Naive thymus-derived CD4-positive, alpha-beta T cell (primary cell): ENCODE data around the gene TAGLN2. TPM values are rescaled to one million over a fixed set of nuclear protein-coding genes. Genes with fewer than 3 reads are reported as not detected.

Experiments
- ATAC-seq: fragments of 150-1000 bp; cut with Tn5 transposase; 2 replicates; pipeline ENCODE4 v1.10.0; 2021; ENCODE audit warnings: mild to moderate bottlenecking, moderate library complexity
- CTCF ChIA-PET: fragments of 350-600 bp; sonication (Branson Sonifier 250); formaldehyde crosslinking; loops from one replicate; lab custom pipeline; 2021; ENCODE audit warnings: antibody characterized with exemption; lab: Charles Lee
- POLR2A ChIA-PET: fragments of 350-600 bp; sonication (Branson Sonifier 250); formaldehyde crosslinking; loops from one replicate; lab custom pipeline; 2021; ENCODE audit warnings: antibody characterized with exemption, inconsistent platforms; lab: Charles Lee
- DNase-seq, 9 donors: peaks; one replicate each; pipeline versions ENCODE4 v3.0.0 to v3.0.0-alpha.2; 2020 to 2022; ENCODE audit warnings: mixed read lengths in 1 of 9
- H3K27ac ChIP-seq: one replicate; pipeline ENCODE4 v1.7.0; 2013; ENCODE audit warnings: mild to moderate bottlenecking, low read depth, low read length, moderate library complexity
- H3K27me3 ChIP-seq, 2 donors: one replicate each; pipeline ENCODE4 v1.7.0; 2013; ENCODE audit warnings: low read length in 2 of 2, mild to moderate bottlenecking in 2 of 2, moderate library complexity in 2 of 2; ENCODE audit not compliant: control insufficient read depth in 2 of 2, insufficient read depth in 2 of 2
- H3K36me3 ChIP-seq, 3 experiments: 1 replicate in 2 of 3; 2 replicates in 1 of 3; pipeline ENCODE4 v1.7.0; 2013; ENCODE audit warnings: low read length in 3 of 3, mild to moderate bottlenecking in 3 of 3, moderate library complexity in 1 of 3; ENCODE audit not compliant: insufficient read depth in 3 of 3, control insufficient read depth in 2 of 3
- H3K4me1 ChIP-seq, 2 donors: one replicate each; pipeline ENCODE4 v1.7.0; 2013; ENCODE audit warnings: low read length in 2 of 2, mild to moderate bottlenecking in 2 of 2, moderate library complexity in 1 of 2; ENCODE audit not compliant: control insufficient read depth in 2 of 2, insufficient read depth in 2 of 2
- H3K4me3 ChIP-seq: 2 replicates; pipeline ENCODE4 v1.7.0; 2013; ENCODE audit warnings: mild to moderate bottlenecking, low read length
- H3K9me3 ChIP-seq, 3 experiments: 1 replicate in 2 of 3; 2 replicates in 1 of 3; pipeline ENCODE4 v1.7.0; 2013; ENCODE audit warnings: low read length in 3 of 3; ENCODE audit not compliant: control insufficient read depth in 2 of 3
- H3K27ac Mint-ChIP-seq, 9 donors: one replicate each; pipeline ENCODE4 v1.8.0; 2020 to 2022; ENCODE audit warnings: mixed read lengths in 9 of 9, mild to moderate bottlenecking in 8 of 9, moderate library complexity in 5 of 9, inconsistent platforms in 2 of 9
- H3K27me3 Mint-ChIP-seq, 5 donors: one replicate each; pipeline ENCODE4 v1.8.0; 2021 to 2022; ENCODE audit warnings: mixed read lengths in 5 of 5, mild to moderate bottlenecking in 1 of 5
- H3K36me3 Mint-ChIP-seq, 5 donors: one replicate each; pipeline ENCODE4 v1.8.0; 2020 to 2022; ENCODE audit warnings: mixed read lengths in 5 of 5, mild to moderate bottlenecking in 3 of 5, inconsistent platforms in 1 of 5
- H3K4me1 Mint-ChIP-seq, 7 donors: one replicate each; pipeline ENCODE4 v1.8.0; 2020 to 2022; ENCODE audit warnings: mixed read lengths in 7 of 7, mild to moderate bottlenecking in 3 of 7, inconsistent platforms in 1 of 7
- H3K4me3 Mint-ChIP-seq, 10 donors: one replicate each; pipeline ENCODE4 v1.8.0; 2020 to 2022; ENCODE audit warnings: mild to moderate bottlenecking in 10 of 10, mixed read lengths in 10 of 10, moderate library complexity in 6 of 10, inconsistent platforms in 2 of 10
- H3K9me3 Mint-ChIP-seq, 11 donors: one replicate each; pipeline ENCODE4 v1.8.0; 2020 to 2022; ENCODE audit warnings: mixed read lengths in 11 of 11, mild to moderate bottlenecking in 4 of 11, inconsistent platforms in 1 of 11, moderate library complexity in 1 of 11
- intact Hi-C, 2 donors: fragments of 100-400 bp; cut with micrococcal nuclease; formaldehyde crosslinking; loops; one replicate each; pipeline ENCODE4 v1.15.1; 2023
- polyA plus RNA-seq, 2 donors: library from polyadenylated mRNA; unstranded; fragments of 300-500 nt; fragmentation: Illumina TruSeq; gene quantifications; one replicate each; pipeline ENCODE4 v1.2.3, GENCODE V29; 2021
- total RNA-seq, 6 experiments: library from RNA in 5 of 6; stranded (reverse) in 5 of 6; gene quantifications; 1 replicate in 5 of 6; 2 replicates in 1 of 6; pipeline ENCODE4 v1.2.3 and lab custom pipeline; 2021 to 2026

The TAGLN2 gene
- total and polyA plus RNA-seq, 7 experiments from 2014 or later = 116 to 662 (median 405) TPM

DNA sequence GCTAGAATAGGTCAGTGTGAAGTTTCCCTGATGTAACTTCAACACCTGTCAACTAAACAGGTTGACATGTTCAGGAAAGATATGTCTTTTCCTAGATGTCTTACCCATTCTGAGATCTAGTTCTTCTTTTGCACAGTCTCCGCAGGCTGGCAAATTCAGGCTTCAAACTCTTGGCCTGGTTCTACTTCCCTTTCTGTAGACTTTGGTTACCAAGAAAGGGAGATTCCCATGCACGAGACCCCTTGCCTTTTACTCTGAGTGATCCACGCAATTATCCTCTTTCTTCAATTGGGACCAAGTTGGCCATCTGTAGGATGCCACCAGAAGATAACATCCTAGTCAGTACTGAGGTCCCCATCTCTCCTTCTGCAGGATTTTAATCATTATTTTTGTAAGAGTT, 27.3 kb downstream of the TAGLN2 start:
- Histone ChIP-seq H3K4me3 (no peak overlapping the region), H3K9me3 (no peaks in the 10 kb centered on the region), H3K4me1 (no peaks in the 10 kb centered on the region), H3K27me3 (no peaks in the 10 kb centered on the region), H3K36me3 (no peaks in the 10 kb centered on the region), H3K27ac (no peak overlapping the region)
- ATAC-seq (peak; percentile 49), DNase-seq (no peak)
- ChIA-PET POLR2A (no interaction called here), CTCF (interaction anchor here (10.1 kb wide), 1 partner anchor 98 kb away, joined by 226 read pairs; the partner anchor contains the start of gene FCRL6)
- Mint-ChIP-seq H3K27me3 (peaks cover 0 to 28% (median 0%) of the 10 kb centered on the region in 5 donors), H3K27ac (peak overlapping the region in 1 of 9 donors; percentile 19), H3K36me3 (no peaks in the 10 kb centered on the region), H3K9me3 (no peaks in the 10 kb centered on the region), H3K4me3 (no peak overlapping the region), H3K4me1 (peaks cover 0 to 13% (median 0%) of the 10 kb centered on the region in 7 donors)
- intact Hi-C loops = no loop called here

DNA sequence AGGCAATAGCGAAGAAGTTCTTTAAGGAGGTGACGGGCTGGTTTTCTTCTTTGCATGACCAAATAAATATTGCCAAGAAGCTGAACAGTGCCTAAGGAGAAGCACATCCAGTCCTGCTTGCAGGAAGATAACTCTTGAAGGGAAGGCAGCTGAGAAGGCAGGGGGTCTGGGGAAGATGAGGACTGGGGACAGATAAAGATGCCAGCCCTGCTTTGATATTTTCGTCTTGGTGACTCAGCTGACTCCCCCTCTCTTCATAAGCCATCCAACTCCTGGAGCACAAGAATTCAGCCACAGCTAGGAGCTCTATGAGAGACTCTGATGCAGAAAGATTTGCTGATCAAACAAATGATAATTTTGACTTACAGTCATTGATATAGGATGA, 28.8 kb downstream of the TAGLN2 start:
- H3K4me3 Mint-ChIP-seq = no peak overlapping the region
- Histone ChIP-seq H3K27me3 (no peaks in the 10 kb centered on the region), H3K9me3 (no peaks in the 10 kb centered on the region), H3K27ac (no peak overlapping the region), H3K4me1 (no peaks in the 10 kb centered on the region), H3K36me3 (no peaks in the 10 kb centered on the region), H3K4me3 (no peak overlapping the region)
- DNase-seq (no peak), ATAC-seq (no peak)
- intact Hi-C loops = no loop called here
- peaks cover 0 to 16% (median 0%) of the 10 kb centered on the region in 7 donors for H3K4me1 Mint-ChIP-seq
- no peaks in the 10 kb centered on the region for H3K36me3 Mint-ChIP-seq
- H3K27ac Mint-ChIP-seq = peak overlapping the region in 1 of 9 donors; percentile 3
- ChIA-PET POLR2A (interaction anchor here (0.6 kb wide), 1 partner anchor 1973 kb away, joined by 3 read pairs; no protein-coding TSS in a partner anchor), CTCF (interaction anchor here (1.6 to 10.1 kb wide), 2 partner anchors 10 to 96 kb away, joined by 4 to 226 read pairs; partner anchors contain the start of gene FCRL6)
- H3K27me3 Mint-ChIP-seq = peaks cover 0 to 28% (median 0%) of the 10 kb centered on the region in 5 donors
- peaks cover 0 to 1% (median 0%) of the 10 kb centered on the region in 11 donors for H3K9me3 Mint-ChIP-seq

DNA sequence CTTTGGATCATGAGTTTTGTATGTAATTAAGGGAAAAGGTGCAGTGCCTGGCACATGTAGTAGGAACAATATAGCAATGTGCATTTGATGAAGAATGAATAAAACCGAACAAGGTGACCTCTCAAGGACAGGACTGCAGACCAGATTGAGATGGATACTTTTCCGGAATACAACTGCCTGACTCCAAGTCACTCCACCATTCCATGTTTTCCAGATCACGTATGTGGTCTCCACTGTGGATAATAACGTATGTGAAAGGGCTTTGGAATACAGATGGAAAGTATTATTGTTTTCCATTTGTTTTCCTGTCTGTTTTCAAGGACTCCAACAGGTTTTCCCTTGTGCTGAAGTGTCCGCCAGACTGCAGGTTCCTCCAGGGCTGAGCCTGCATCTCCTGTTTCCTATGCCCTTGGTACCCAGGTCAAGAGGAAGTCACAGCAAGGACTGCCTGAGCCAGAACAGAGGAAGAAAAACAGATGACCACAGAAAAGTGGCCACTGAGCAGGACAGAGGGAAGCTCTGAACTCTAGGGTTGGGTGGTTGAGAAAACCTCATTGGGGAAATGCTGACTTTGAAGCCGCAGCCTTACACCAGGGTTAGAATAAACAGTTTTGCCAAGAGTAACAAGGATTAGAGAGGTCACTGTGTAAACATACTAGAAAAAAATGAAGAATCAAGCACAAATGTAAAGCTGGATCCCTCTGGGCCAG, 29.3 kb downstream of the TAGLN2 start:
- no peaks in the 10 kb centered on the region for H3K4me1 ChIP-seq
- POLR2A ChIA-PET = interaction anchor here (0.6 kb wide), 1 partner anchor 1974 kb away, joined by 3 read pairs; no protein-coding TSS in a partner anchor
- ATAC-seq = peak; percentile 16

DNA sequence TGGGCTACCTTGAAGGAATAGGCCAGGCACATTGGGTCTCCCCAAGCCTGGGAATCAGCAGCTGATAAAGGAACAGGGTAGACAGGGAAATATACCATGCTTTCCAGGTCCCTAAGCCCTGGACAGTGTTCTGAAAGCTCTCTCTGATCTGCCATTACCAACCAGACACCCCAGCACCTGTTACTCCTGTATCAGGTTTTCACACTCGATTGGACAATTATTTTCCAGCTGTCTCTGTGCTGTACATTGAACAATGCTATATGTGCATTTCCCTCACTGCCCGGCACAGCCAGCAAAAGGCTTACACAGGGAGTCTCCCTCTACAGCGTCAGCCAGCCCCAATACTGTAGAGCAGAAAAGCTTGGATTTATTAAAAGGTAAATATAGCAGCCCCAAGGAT, 30.0 kb downstream of the TAGLN2 start:
- no peaks in the 10 kb centered on the region for H3K36me3 Mint-ChIP-seq
- DNase-seq (no peak), ATAC-seq (no peak)
- peaks cover 0 to 16% (median 0%) of the 10 kb centered on the region in 7 donors for H3K4me1 Mint-ChIP-seq
- no peaks in the 10 kb centered on the region for H3K36me3 ChIP-seq
- no peaks in the 10 kb centered on the region for H3K9me3 ChIP-seq
- no peak overlapping the region for H3K4me3 ChIP-seq
- no peak overlapping the region for H3K27ac ChIP-seq
- H3K27me3 Mint-ChIP-seq = peaks cover 0 to 28% (median 0%) of the 10 kb centered on the region in 5 donors
- H3K9me3 Mint-ChIP-seq = peaks cover 0 to 1% (median 0%) of the 10 kb centered on the region in 11 donors
- CTCF ChIA-PET = interaction anchor here (0.9 to 10.1 kb wide), 5 partner anchors 9 to 136 kb away, joined by 3 to 226 read pairs (median 4); partner anchors contain the start of gene FCRL6
- intact Hi-C loops = no loop called here
- H3K27me3 ChIP-seq = no peaks in the 10 kb centered on the region
- H3K4me3 Mint-ChIP-seq = no peak overlapping the region
- POLR2A ChIA-PET = no interaction called here
- no peak overlapping the region for H3K27ac Mint-ChIP-seq
- H3K4me1 ChIP-seq = peaks cover 0 to 3% of the 10 kb centered on the region in 2 donors

More for the DNA sequence above, 29.3 kb downstream of the TAGLN2 start:
- H3K27me3 Mint-ChIP-seq = peaks cover 0 to 28% (median 0%) of the 10 kb centered on the region in 5 donors
- Histone ChIP-seq H3K27me3 (no peaks in the 10 kb centered on the region), H3K36me3 (no peaks in the 10 kb centered on the region), H3K27ac (no peak overlapping the region), H3K9me3 (no peaks in the 10 kb centered on the region), H3K4me3 (no peak overlapping the region)
- peaks cover 0 to 1% (median 0%) of the 10 kb centered on the region in 11 donors for H3K9me3 Mint-ChIP-seq
- DNase-seq = no peak
- no peak overlapping the region for H3K4me3 Mint-ChIP-seq
- peaks cover 0 to 18% (median 0%) of the 10 kb centered on the region in 7 donors for H3K4me1 Mint-ChIP-seq
- CTCF ChIA-PET = interaction anchor here (1.1 to 10.1 kb wide), 4 partner anchors 10 to 96 kb away, joined by 3 to 226 read pairs (median 4); partner anchors contain the start of gene FCRL6
- H3K36me3 Mint-ChIP-seq = no peaks in the 10 kb centered on the region
- intact Hi-C loops = no loop called here
- peak overlapping the region in 2 of 9 donors; percentile 3 to 8 for H3K27ac Mint-ChIP-seq

DNA sequence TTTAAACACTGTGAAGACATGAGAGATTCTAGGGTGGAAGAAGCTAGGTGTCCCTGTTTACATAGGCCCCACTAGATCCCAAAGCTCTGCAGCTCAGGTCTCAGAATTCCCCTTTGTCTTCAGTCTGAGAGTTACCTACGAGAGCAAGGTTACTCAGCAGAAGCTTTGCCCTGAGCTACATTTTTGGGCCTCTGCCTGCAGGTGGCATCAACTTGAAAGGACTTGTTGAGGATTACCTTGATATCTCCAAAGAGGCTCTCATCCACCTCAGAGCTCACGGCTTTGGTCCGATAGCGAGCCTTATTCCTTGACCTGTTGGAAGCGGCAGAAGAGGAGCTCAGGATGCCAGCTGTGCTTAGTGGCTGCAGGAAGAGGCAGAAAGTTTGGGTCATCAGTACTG, 32.4 kb downstream of the TAGLN2 start:
- Mint-ChIP-seq H3K27ac (peak overlapping the region in 2 of 9 donors; percentile 33 to 43), H3K9me3 (peaks cover 0 to 1% (median 0%) of the 10 kb centered on the region in 11 donors), H3K4me1 (peaks cover 0 to 19% (median 0%) of the 10 kb centered on the region in 7 donors), H3K4me3 (no peak overlapping the region), H3K27me3 (peaks cover 0 to 28% (median 0%) of the 10 kb centered on the region in 5 donors), H3K36me3 (no peaks in the 10 kb centered on the region)
- CTCF ChIA-PET = interaction anchor here (0.7 to 10.1 kb wide), 16 partner anchors 8 to 359 kb away, joined by 3 to 226 read pairs (median 5); partner anchors contain the start of genes DUSP23, FCRL6, IGSF9 and TAGLN2
- POLR2A ChIA-PET = interaction anchor here (1.2 to 1.8 kb wide), 3 partner anchors 25 to 53 kb away, joined by 3 to 6 read pairs (median 4); partner anchors contain the start of gene IGSF9
- Histone ChIP-seq H3K9me3 (no peaks in the 10 kb centered on the region), H3K36me3 (no peaks in the 10 kb centered on the region), H3K4me1 (peaks cover 0 to 17% of the 10 kb centered on the region in 2 donors), H3K27me3 (no peaks in the 10 kb centered on the region), H3K4me3 (no peak overlapping the region), H3K27ac (no peak overlapping the region)
- intact Hi-C loops = loop anchor here (1.0 to 5.0 kb wide), 5 partner anchors 44 to 731 kb away; partner anchors contain the start of gene IGSF9 (in 1 of the 2)
- no peak for ATAC-seq
- peak in 1 of 9 donors; percentile 14 for DNase-seq
